Right lobe of liver (tissue), 6 donors: ENCODE measurements around the gene TIMM23. TPM values are rescaled to one million over a fixed set of nuclear protein-coding genes. Genes with fewer than 3 reads are reported as not detected.

Experiments used
- ATAC-seq, 4 donors: fragments of 200-7000 bp; cut with Tn5 transposase; one replicate each; pipeline ENCODE4 v1.9.1; 2020; ENCODE audit warnings: mild to moderate bottlenecking in 4 of 4, moderate library complexity in 4 of 4
- DNase-seq, 3 donors: peaks; one replicate each; pipeline ENCODE4 v3.0.0-alpha.2; 2020
- H3K27ac ChIP-seq, 3 donors: fragments of 200-600 bp; one replicate each; pipeline ENCODE4 v1.8.0; 2022
- H3K27me3 ChIP-seq, 2 donors: fragments of 200-600 bp; one replicate each; pipeline ENCODE4 v1.8.0; 2022
- H3K36me3 ChIP-seq, 4 donors: fragments of 200-600 bp; sonication (generic) in 1 of 4; one replicate each; pipeline versions ENCODE4 v1.5.1 to v1.8.0; 2017 to 2022; ENCODE audit warnings: control low read depth in 1 of 4
- H3K4me1 ChIP-seq, 4 donors: fragments of 200-600 bp; sonication (generic) in 1 of 4; one replicate each; pipeline versions ENCODE4 v1.5.1 to v1.8.0; 2017 to 2022; ENCODE audit warnings: control low read depth in 1 of 4
- H3K4me3 ChIP-seq, 3 donors: fragments of 200-600 bp; one replicate each; pipeline ENCODE4 v1.8.0; 2022
- H3K9me3 ChIP-seq, 4 donors: fragments of 200-600 bp; sonication (generic) in 1 of 4; one replicate each; pipeline versions ENCODE4 v1.5.1 to v1.8.0; 2017 to 2022; ENCODE audit warnings: control low read depth in 1 of 4
- CTCF ChIP-seq, 4 donors: fragments of 200-600 bp in 3 of 4; fragments of 450-650 bp in 1 of 4; IDR thresholded peaks; one replicate each; pipeline versions ENCODE4 v1.5.1 to v1.8.0; 2016 to 2022; ENCODE audit warnings: antibody characterized with exemption in 4 of 4, mild to moderate bottlenecking in 2 of 4
- POLR2A ChIP-seq: fragments of 450-650 bp; IDR thresholded peaks from one replicate; pipeline ENCODE4 v1.6.1; 2017; ENCODE audit warnings: antibody characterized with exemption, mild to moderate bottlenecking
- WGBS: methylation state at CpG from one replicate; pipeline ENCODE4 v1.1.6; 2018; ENCODE audit warnings: low coverage, low lambda C conversion rate; ENCODE audit not compliant: insufficient coverage; ENCODE audit errors: missing lambda C conversion rate; 5-methylcytosine and 5-hydroxymethylcytosine counted together
- intact Hi-C, 2 donors: fragments of 100-400 bp; cut with DNase I; formaldehyde crosslinking; loops; one replicate each; pipeline versions ENCODE4 v1.11.2 to v1.14.1; 2022
- total RNA-seq, 6 experiments: library from RNA; depleted of rRNA in 2 of 6; stranded (reverse); fragments of >200 nt in 2 of 6; fragmentation: NEBNext Ultra II Directional in 3 of 6; extraction: Animal tissue kit (Norgen Biotek cat#: 25700) in 3 of 6; gene quantifications; one replicate each; pipeline versions ENCODE4 v1.1.0 to v1.2.4, GENCODE V29; 2016 to 2023
- donor health status: DM: no; HTN: yes; CAD: no.
- donor health status: DM: no; HTN: no; CAD: no.
- donor health status: DM: no; HTN: no; CAD: no.
- donor health status: DM: no; HTN: yes; CAD: no.
- donor health status: DM: no; HTN: yes; CAD: no.

The TIMM23 gene
- total RNA-seq, 6 experiments from 2014 or later: 22.2 to 65.7 (median 30.3) TPM

DNA sequence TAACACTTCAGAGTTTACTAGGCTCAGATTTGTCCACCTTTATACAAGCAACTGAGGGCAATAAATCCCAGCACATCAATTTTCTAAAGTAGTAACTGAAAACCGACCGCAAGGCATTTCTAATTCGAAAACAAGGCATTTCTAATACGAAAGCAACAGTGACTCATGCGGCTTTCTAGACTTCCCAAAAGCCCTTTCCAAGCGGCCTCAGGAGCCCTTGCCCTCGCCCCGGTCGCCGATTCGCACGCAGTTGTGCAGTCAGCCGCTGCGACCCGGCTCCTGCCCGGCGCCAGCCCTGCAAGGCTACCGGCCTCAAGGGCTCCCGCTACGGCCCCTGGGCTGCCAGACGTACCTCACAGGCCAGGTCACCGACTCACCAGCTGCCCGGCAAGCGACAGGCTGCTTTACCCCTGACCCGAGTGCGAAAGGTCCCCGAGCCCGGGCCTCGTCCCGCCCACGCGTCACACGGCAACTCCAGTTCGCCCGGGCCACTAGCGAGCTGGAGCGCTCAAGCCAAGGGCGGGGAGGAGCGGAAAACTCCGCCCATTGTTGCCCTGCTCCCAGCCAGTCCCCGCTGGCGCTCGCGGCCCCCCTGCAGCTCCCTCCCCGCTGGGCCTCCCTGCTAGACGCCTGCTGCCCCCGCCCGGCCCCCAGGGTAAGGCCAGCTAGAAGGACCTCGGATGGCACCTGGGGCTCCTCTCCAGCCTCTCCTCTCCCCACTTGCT, 50.9 kb downstream of the TIMM23 start:
- Histone ChIP-seq H3K27ac (peak overlapping the region; percentile 76 to 93 (median 84)), H3K9me3 (no peaks in the 10 kb centered on the region), H3K36me3 (no peaks in the 10 kb centered on the region), H3K27me3 (no peaks in the 10 kb centered on the region), H3K4me1 (peaks cover 0 to 81% (median 37%) of the 10 kb centered on the region in 4 donors), H3K4me3 (peak overlapping the region; percentile 58 to 62 (median 59))
- intact Hi-C loops: no loop called here
- WGBS: 4% methylated on average over 4 of the region's 49 CpGs
- ATAC-seq: peak; percentile 88 to 97 (median 92)
- TF ChIP-seq POLR2A (peak; percentile 94), CTCF (IDR thresholded peaks at IDR 0.05) (peak; percentile 13 to 45 (median 40))
- DNase-seq: peak; percentile 99

DNA sequence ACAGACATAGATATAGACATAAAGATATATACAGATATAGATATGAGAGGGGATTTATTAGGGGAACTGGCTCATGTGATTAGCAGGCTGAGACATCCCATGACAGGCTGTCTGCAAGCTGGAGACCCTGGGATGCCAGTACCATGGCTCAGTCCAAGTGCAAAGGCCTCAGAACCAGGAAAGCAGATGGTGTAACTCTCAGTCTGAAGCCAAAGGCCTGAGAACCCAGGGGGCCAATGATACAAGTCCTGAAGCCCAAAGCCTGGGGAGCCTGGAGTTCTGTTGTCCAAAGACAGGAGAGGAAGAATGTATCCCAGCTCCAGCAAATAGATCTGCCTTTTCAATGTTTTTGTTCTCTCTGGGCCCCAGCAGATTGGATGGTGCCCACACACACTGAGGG, 52.7 kb downstream of the TIMM23 start:
- peak overlapping the region in 1 of 3 donors; percentile 33 for H3K27ac ChIP-seq
- no peak for DNase-seq
- intact Hi-C loops: no loop called here
- no peak for ATAC-seq
- TF ChIP-seq CTCF (IDR thresholded peaks at IDR 0.05): no peak
- TF ChIP-seq POLR2A: no peak
- peaks cover 0 to 76% (median 27%) of the 10 kb centered on the region in 4 donors for H3K4me1 ChIP-seq
- no peaks in the 10 kb centered on the region for H3K9me3 ChIP-seq
- H3K4me3 ChIP-seq: no peak overlapping the region
- no peaks in the 10 kb centered on the region for H3K36me3 ChIP-seq
- H3K27me3 ChIP-seq: no peaks in the 10 kb centered on the region

GRCh38 chr10:46025406-46025805, 53.1 kb downstream of the TIMM23 start:
- Histone ChIP-seq H3K4me1 (peaks cover 0 to 71% (median 25%) of the 10 kb centered on the region in 4 donors), H3K9me3 (no peaks in the 10 kb centered on the region), H3K27me3 (no peaks in the 10 kb centered on the region), H3K36me3 (no peaks in the 10 kb centered on the region), H3K27ac (peak overlapping the region in 1 of 3 donors; percentile 33), H3K4me3 (no peak overlapping the region)
- WGBS: 43% methylated on average over 2 of the region's 2 CpGs
- DNase-seq: no peak
- intact Hi-C loops: no loop called here
- TF ChIP-seq CTCF (IDR thresholded peaks at IDR 0.05) (no peak), POLR2A (no peak)
- no peak for ATAC-seq

DNA sequence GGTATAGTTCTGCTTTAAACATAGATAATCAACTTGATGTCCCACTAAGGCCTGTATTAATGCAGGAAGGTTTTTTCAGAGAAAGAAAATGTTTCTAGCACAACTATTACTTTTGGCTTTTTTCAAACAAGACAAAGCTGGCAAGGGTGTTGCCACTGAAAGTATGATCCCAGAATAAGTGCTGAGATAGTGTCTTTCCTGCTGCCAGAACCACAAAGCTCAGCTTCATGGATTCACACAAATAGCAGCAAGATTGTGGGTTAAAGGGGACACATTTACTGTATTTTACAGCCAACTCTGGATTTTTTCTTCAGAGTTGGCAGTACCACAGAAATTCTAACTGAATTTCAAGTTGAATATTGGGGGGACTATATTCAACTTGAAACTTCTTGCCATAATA, 53.8 kb downstream of the TIMM23 start:
- intact Hi-C loops: no loop called here
- peak overlapping the region in 1 of 3 donors; percentile 33 for H3K27ac ChIP-seq
- no peaks in the 10 kb centered on the region for H3K36me3 ChIP-seq
- ATAC-seq: no peak
- H3K4me3 ChIP-seq: no peak overlapping the region
- TF ChIP-seq POLR2A (no peak), CTCF (IDR thresholded peaks at IDR 0.05) (no peak)
- peaks cover 0 to 69% (median 24%) of the 10 kb centered on the region in 4 donors for H3K4me1 ChIP-seq
- no peak for DNase-seq
- H3K9me3 ChIP-seq: no peaks in the 10 kb centered on the region
- no peaks in the 10 kb centered on the region for H3K27me3 ChIP-seq
